SK-N-SH treated with all-trans-retinoic acid at 6 μM for 48 hours (cell line): Measurements from ENCODE around the gene GRID1.

ENCODE experiments used
- ATAC-seq: fragments of 200-7000 bp; cut with Tn5 transposase; 3 replicates; pipeline ENCODE4 v1.9.1; 2020; ENCODE audit warnings: mild to moderate bottlenecking, moderate library complexity
- ARNTL ChIP-seq: fragments of 450-650 bp; formaldehyde crosslinking; IDR thresholded peaks from 2 replicates; pipeline ENCODE4 v1.5.0; 2020; ENCODE audit warnings: low read depth, mild to moderate bottlenecking, moderate library complexity, borderline replicate concordance
- BACH2 ChIP-seq: fragments of 250-450 bp; sonication (Bioruptor Pico); IDR thresholded peaks from 2 replicates; pipeline ENCODE4 v1.9.0; 2021; ENCODE audit warnings: mild to moderate bottlenecking, borderline replicate concordance
- CREB5 ChIP-seq: fragments of 250-450 bp; sonication (Bioruptor Pico); IDR thresholded peaks from 2 replicates; pipeline ENCODE4 v1.5.1; 2020; ENCODE audit warnings: low read depth, mild to moderate bottlenecking, moderate library complexity
- CSDC2 ChIP-seq: fragments of 250-450 bp; sonication (Bioruptor Pico); IDR thresholded peaks from 2 replicates; pipeline ENCODE4 v1.5.0; 2020; ENCODE audit warnings: mild to moderate bottlenecking, moderate library complexity
- CSRNP3 ChIP-seq: fragments of 250-450 bp; sonication (Bioruptor Pico); IDR thresholded peaks from 2 replicates; pipeline ENCODE4 v1.5.1; 2021; ENCODE audit warnings: mild to moderate bottlenecking, moderate library complexity
- ESRRG ChIP-seq: fragments of 250-450 bp; sonication (Bioruptor Pico); IDR thresholded peaks from 2 replicates; pipeline ENCODE4 v1.6.1; 2021; ENCODE audit warnings: mild to moderate bottlenecking
- OSR1 ChIP-seq: fragments of 250-450 bp; sonication (Bioruptor Pico); IDR thresholded peaks from 2 replicates; pipeline ENCODE4 v1.8.0; 2022; ENCODE audit warnings: moderate library complexity, mild to moderate bottlenecking, inconsistent platforms
- PATZ1 ChIP-seq: fragments of 250-450 bp; sonication (Bioruptor Pico); IDR thresholded peaks from 2 replicates; pipeline ENCODE4 v1.8.0; 2020; ENCODE audit warnings: mild to moderate bottlenecking, moderate library complexity, borderline replicate concordance
- POU6F1 ChIP-seq: fragments of 250-450 bp; sonication (Bioruptor Pico); IDR thresholded peaks from 2 replicates; pipeline ENCODE4 v1.8.0; 2021; ENCODE audit warnings: low read depth, mild to moderate bottlenecking, moderate library complexity, borderline replicate concordance
- PPARA ChIP-seq: fragments of 250-450 bp; sonication (Bioruptor Pico); IDR thresholded peaks from 2 replicates; pipeline ENCODE4 v1.5.0; 2020; ENCODE audit warnings: mild to moderate bottlenecking, borderline replicate concordance
- RARB ChIP-seq: fragments of 250-450 bp; sonication (Bioruptor Pico); IDR thresholded peaks from 2 replicates; pipeline ENCODE4 v1.8.0; 2021; ENCODE audit warnings: mild to moderate bottlenecking, moderate library complexity
- SNAI2 ChIP-seq: fragments of 250-450 bp; sonication (Bioruptor Pico); IDR thresholded peaks from 2 replicates; pipeline ENCODE4 v1.5.0; 2020; ENCODE audit warnings: mild to moderate bottlenecking, moderate library complexity
- TCF4 ChIP-seq: fragments of 250-450 bp; sonication (Bioruptor Pico); IDR thresholded peaks from 2 replicates; pipeline ENCODE4 v1.8.0; 2021; ENCODE audit warnings: mild to moderate bottlenecking, moderate library complexity, borderline replicate concordance
- TOX ChIP-seq: fragments of 250-450 bp; sonication (Bioruptor Pico); IDR thresholded peaks from 2 replicates; pipeline ENCODE4 v1.8.0; 2021; ENCODE audit warnings: mild to moderate bottlenecking, moderate library complexity, borderline replicate concordance
- TSHZ2 ChIP-seq: fragments of 250-450 bp; sonication (Bioruptor Pico); IDR thresholded peaks from 2 replicates; pipeline ENCODE4 v1.5.0; 2020; ENCODE audit warnings: mild to moderate bottlenecking, moderate library complexity
- ZC3H10 ChIP-seq: fragments of 250-450 bp; sonication (Bioruptor Pico); IDR thresholded peaks from 2 replicates; pipeline ENCODE4 v1.5.1; 2021; ENCODE audit warnings: mild to moderate bottlenecking, moderate library complexity
- ZFP3 ChIP-seq: fragments of 250-450 bp; sonication (Bioruptor Pico); IDR thresholded peaks from 2 replicates; pipeline ENCODE4 v1.5.0; 2020; ENCODE audit warnings: mild to moderate bottlenecking, moderate library complexity
- ZFP30 ChIP-seq: fragments of 450-650 bp; formaldehyde crosslinking; IDR thresholded peaks from 2 replicates; pipeline ENCODE4 v1.5.0; 2022; ENCODE audit warnings: mild to moderate bottlenecking, moderate library complexity
- ZNF8 ChIP-seq: fragments of 450-650 bp; formaldehyde crosslinking; IDR thresholded peaks from 2 replicates; pipeline ENCODE4 v1.5.0; 2020; ENCODE audit warnings: mild to moderate bottlenecking, moderate library complexity

GRID1 gene

GRCh38 chr10:86306628-86307278 is 59.8 kb downstream of the GRID1 start (continued):
- no peak for TF ChIP-seq TSHZ2 (CRISPR knock-in tag)

- TF ChIP-seq PATZ1 (CRISPR knock-in tag) (no peak), ARNTL (CRISPR knock-in tag) (no peak), SNAI2 (CRISPR knock-in tag) (no peak), RARB (CRISPR knock-in tag) (no peak), TOX (CRISPR knock-in tag) (no peak), ESRRG (CRISPR knock-in tag) (no peak), ZFP30 (CRISPR knock-in tag) (no peak), PPARA (CRISPR knock-in tag) (no peak), OSR1 (CRISPR knock-in tag) (no peak), BACH2 (CRISPR knock-in tag) (no peak), ZFP3 (CRISPR knock-in tag) (no peak), CSRNP3 (CRISPR knock-in tag) (no peak), ZNF8 (CRISPR knock-in tag) (no peak), POU6F1 (CRISPR knock-in tag) (no peak), TSHZ2 (CRISPR knock-in tag) (no peak), CSDC2 (CRISPR knock-in tag) (no peak)
- TF ChIP-seq, all 23 proteins: peak for 0
- ATAC-seq, result no peak
Observed at GRCh38 chr10:86305521-86305920, 61.1 kb downstream of the GRID1 start.

- TF ChIP-seq CREB5 (CRISPR knock-in tag) (no peak), ARNTL (CRISPR knock-in tag) (no peak), BACH2 (CRISPR knock-in tag) (no peak), TCF4 (CRISPR knock-in tag) (no peak), OSR1 (CRISPR knock-in tag) (no peak), RARB (CRISPR knock-in tag) (no peak), ESRRG (CRISPR knock-in tag) (no peak), TOX (CRISPR knock-in tag) (no peak), PATZ1 (CRISPR knock-in tag) (no peak), PPARA (CRISPR knock-in tag) (no peak), POU6F1 (CRISPR knock-in tag) (no peak), SNAI2 (CRISPR knock-in tag) (no peak), ZC3H10 (no peak)
- no peak for ATAC-seq
Observed at GRCh38 chr10:86304436-86304835, 62.2 kb downstream of the GRID1 start.
